ENCODE data around the gene WDFY2. TPM values are rescaled to one million over a fixed set of nuclear protein-coding genes. Genes with fewer than 3 reads are reported as not detected.

WDFY2 gene
- total RNA-seq, 1 experiment from 2014 or later, result 25.7 TPM

DNA sequence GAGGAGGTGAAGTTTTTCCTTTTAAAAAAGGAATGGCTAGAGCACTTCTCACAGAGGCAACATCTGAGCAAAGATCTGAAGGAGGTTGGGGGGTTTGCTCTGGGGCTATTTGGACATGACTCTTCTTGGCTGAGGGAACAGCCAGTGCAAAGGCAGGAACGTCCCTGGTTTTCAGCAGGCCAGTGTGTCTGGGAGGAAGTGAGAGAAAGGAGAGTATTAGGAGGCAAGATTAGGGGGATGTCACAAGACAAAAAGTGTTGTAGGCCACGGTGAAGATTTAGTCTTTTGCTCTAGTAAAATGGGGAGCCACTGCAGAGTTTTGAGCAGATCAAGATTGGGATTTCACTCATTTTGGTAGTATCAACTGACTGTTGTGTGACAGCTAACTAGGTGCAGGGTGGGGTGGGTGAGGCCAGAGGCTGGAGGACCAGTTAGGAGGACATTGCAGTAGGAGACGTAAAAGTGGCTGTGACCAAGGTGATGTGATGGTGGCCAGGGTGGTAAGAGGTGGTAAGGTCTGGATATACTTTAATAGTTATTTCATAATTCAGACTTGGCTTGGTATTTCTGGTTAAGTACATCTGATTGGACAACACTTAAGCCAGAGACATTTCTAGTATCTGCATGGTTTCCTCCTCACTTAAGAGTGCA lies 40.6 kb downstream of the WDFY2 start:
- H3K27me3 Mint-ChIP-seq (ENCODE audit: low read depth), result no peaks in the 10 kb centered on the region
- H3K36me3 Mint-ChIP-seq, result no peaks in the 10 kb centered on the region
- TF ChIP-seq ZNF121 (CRISPR knock-in tag; IDR thresholded peaks at IDR 0.05) (no peak), PRRX2 (CRISPR knock-in tag; IDR thresholded peaks at IDR 0.05) (no peak), CBFB (CRISPR knock-in tag; IDR thresholded peaks at IDR 0.05; ENCODE audit: low read depth) (no peak)
- CTCF ChIA-PET, result no interaction called here
- H3K27ac Mint-ChIP-seq, result peak overlapping the region; percentile 33
- POLR2A ChIA-PET, result no interaction called here
- no peak for ATAC-seq
- no peaks in the 10 kb centered on the region for H3K9me3 Mint-ChIP-seq
- H3K4me3 Mint-ChIP-seq, result no peak overlapping the region
- H3K4me1 Mint-ChIP-seq, result peaks cover 46% of the 10 kb centered on the region
- no peak for DNase-seq (ENCODE audit: low spot score)

GRCh38 chr13:51625555-51626345 lies 41.5 kb downstream of the WDFY2 start:
- H3K4me3 Mint-ChIP-seq, result no peak overlapping the region
- peaks cover 39% of the 10 kb centered on the region for H3K4me1 Mint-ChIP-seq
- DNase-seq (ENCODE audit: low spot score) (no peak), ATAC-seq (no peak)
- H3K27me3 Mint-ChIP-seq (ENCODE audit: low read depth), result no peaks in the 10 kb centered on the region
- H3K36me3 Mint-ChIP-seq, result no peaks in the 10 kb centered on the region
- CTCF ChIA-PET, result no interaction called here
- H3K9me3 Mint-ChIP-seq, result no peaks in the 10 kb centered on the region
- peak overlapping the region; percentile 11; the same call in 1 of the 2 replicates for H3K27ac Mint-ChIP-seq
- POLR2A ChIA-PET, result no interaction called here
- TF ChIP-seq ZNF317 (CRISPR knock-in tag; IDR thresholded peaks at IDR 0.05; ENCODE audit: borderline replicate concordance, low read depth), result no peak
- TF ChIP-seq SP1 (CRISPR knock-in tag; conservative IDR thresholded peaks at IDR 0.05), result no peak
- TF ChIP-seq TP53 (CRISPR knock-in tag; IDR thresholded peaks at IDR 0.05), result no peak
- no peak for TF ChIP-seq NFE2L1 (CRISPR knock-in tag; IDR thresholded peaks at IDR 0.05)
- TF ChIP-seq ATF6 (CRISPR knock-in tag; IDR thresholded peaks at IDR 0.05), result no peak
- TF ChIP-seq, protein P1, sequence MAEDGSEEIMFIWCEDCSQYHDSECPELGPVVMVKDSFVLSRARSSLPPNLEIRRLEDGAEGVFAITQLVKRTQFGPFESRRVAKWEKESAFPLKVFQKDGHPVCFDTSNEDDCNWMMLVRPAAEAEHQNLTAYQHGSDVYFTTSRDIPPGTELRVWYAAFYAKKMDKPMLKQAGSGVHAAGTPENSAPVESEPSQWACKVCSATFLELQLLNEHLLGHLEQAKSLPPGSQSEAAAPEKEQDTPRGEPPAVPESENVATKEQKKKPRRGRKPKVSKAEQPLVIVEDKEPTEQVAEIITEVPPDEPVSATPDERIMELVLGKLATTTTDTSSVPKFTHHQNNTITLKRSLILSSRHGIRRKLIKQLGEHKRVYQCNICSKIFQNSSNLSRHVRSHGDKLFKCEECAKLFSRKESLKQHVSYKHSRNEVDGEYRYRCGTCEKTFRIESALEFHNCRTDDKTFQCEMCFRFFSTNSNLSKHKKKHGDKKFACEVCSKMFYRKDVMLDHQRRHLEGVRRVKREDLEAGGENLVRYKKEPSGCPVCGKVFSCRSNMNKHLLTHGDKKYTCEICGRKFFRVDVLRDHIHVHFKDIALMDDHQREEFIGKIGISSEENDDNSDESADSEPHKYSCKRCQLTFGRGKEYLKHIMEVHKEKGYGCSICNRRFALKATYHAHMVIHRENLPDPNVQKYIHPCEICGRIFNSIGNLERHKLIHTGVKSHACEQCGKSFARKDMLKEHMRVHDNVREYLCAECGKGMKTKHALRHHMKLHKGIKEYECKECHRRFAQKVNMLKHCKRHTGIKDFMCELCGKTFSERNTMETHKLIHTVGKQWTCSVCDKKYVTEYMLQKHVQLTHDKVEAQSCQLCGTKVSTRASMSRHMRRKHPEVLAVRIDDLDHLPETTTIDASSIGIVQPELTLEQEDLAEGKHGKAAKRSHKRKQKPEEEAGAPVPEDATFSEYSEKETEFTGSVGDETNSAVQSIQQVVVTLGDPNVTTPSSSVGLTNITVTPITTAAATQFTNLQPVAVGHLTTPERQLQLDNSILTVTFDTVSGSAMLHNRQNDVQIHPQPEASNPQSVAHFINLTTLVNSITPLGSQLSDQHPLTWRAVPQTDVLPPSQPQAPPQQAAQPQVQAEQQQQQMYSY (CRISPR knock-in tag; IDR thresholded peaks at IDR 0.05), result no peak

- H3K27ac Mint-ChIP-seq, result no peak overlapping the region
- POLR2A ChIA-PET, result no interaction called here
- TF ChIP-seq FOXJ3 (CRISPR knock-in tag; IDR thresholded peaks at IDR 0.05; ENCODE audit: borderline replicate concordance), result no peak
- no peak for TF ChIP-seq ZNF396 (CRISPR knock-in tag; IDR thresholded peaks at IDR 0.05; ENCODE audit: borderline replicate concordance)
- 0 out of 2 replicates have a peak, but pooled peaks have one; percentile 19 for TF ChIP-seq RELA (CRISPR knock-in tag; IDR thresholded peaks at IDR 0.05; ENCODE audit: borderline replicate concordance)
- TF ChIP-seq NR1H2 (CRISPR knock-in tag; IDR thresholded peaks at IDR 0.05), result no peak
- TF ChIP-seq ZNF121 (CRISPR knock-in tag; IDR thresholded peaks at IDR 0.05), result no peak
- no peak for TF ChIP-seq E2F1 (CRISPR knock-in tag; IDR thresholded peaks at IDR 0.05)
- no peak for TF ChIP-seq MAX (CRISPR knock-in tag; IDR thresholded peaks at IDR 0.05)
- no peak for TF ChIP-seq CBFB (CRISPR knock-in tag; IDR thresholded peaks at IDR 0.05; ENCODE audit: low read depth)
- DNase-seq (ENCODE audit: low spot score) (no peak), ATAC-seq (no peak)
- H3K9me3 Mint-ChIP-seq, result no peaks in the 10 kb centered on the region
- no peaks in the 10 kb centered on the region for H3K27me3 Mint-ChIP-seq (ENCODE audit: low read depth)
- no peak overlapping the region for H3K4me3 Mint-ChIP-seq
- CTCF ChIA-PET, result interaction anchor here (0.6 kb wide), 1 partner anchor 165 kb away, joined by 3 read pairs; no protein-coding TSS in a partner anchor
- H3K4me1 Mint-ChIP-seq, result peaks cover 29% of the 10 kb centered on the region
- H3K36me3 Mint-ChIP-seq, result no peaks in the 10 kb centered on the region
These were observed 42.5 kb downstream of the WDFY2 start for GRCh38 chr13:51626749-51627148.

All from WTC11 (cell line).